GM12878 (cell line): Measurements from ENCODE around the gene CNTLN. TPM values are rescaled to one million over a fixed set of nuclear protein-coding genes. Genes with fewer than 3 reads are reported as not detected.

Experiments used
- ATAC-seq: fragments of 200-7000 bp; cut with Tn5 transposase; 3 replicates; pipeline ENCODE4 v1.9.1; 2020; ENCODE audit warnings: mild to moderate bottlenecking, moderate library complexity
- BruUV-seq: library from RNA; stranded (reverse); fragments of 400-500 nt; replicated peaks from 2 replicates; lab custom pipeline; 2021; lab: Mats Ljungman, UMichigan
- CTCF ChIA-PET: fragments of 300-600 bp; sonication (Branson Sonifier 250); formaldehyde crosslinking; extraction: SDS; loops from one replicate; lab custom pipeline; 2021; ENCODE audit warnings: inconsistent platforms; lab: Yijun Ruan, JAX
- POLR2A ChIA-PET: fragments of 350-600 bp; formaldehyde crosslinking; extraction: SDS; loops from one replicate; lab custom pipeline; 2021; ENCODE audit warnings: inconsistent platforms; lab: Charles Lee
- RAD21 ChIA-PET: fragments of 300-600 bp; sonication (Branson Sonifier 250); formaldehyde crosslinking; loops from one replicate; lab custom pipeline; 2023; ENCODE audit warnings: antibody characterized with exemption; ENCODE audit not compliant: unreplicated experiment; lab: Charles Lee
- SMC1A ChIA-PET: fragments of 300-600 bp; sonication (Branson Sonifier 250); formaldehyde crosslinking; loops from one replicate; lab custom pipeline; 2023; ENCODE audit not compliant: unreplicated experiment, uncharacterized antibody; lab: Charles Lee
- DNase-seq: peaks from one replicate; pipeline ENCODE4 v3.0.0-alpha.2; 2011; ENCODE audit warnings: low read depth, low spot score
- FAIRE-seq: peaks from 3 replicates; lab custom pipeline; 2011; peaks lifted over from hg19 to GRCh38; lab: Jason Lieb, UNC
- H2AFZ ChIP-seq: 2 replicates; pipeline ENCODE4 v1.6.0; 2011; ENCODE audit warnings: low read depth, low read length, control low read depth; ENCODE audit not compliant: control insufficient read depth
- H3K27ac ChIP-seq: 2 replicates; pipeline ENCODE4 v1.5.1; 2011; ENCODE audit warnings: control low read depth; ENCODE audit not compliant: control insufficient read depth, insufficient read depth
- H3K27me3 ChIP-seq, 2 experiments: replicated peaks in 1 of 2; 2 replicates each; pipeline versions ENCODE4 v1.6.0 to v1.6.1; 2011; ENCODE audit warnings: low read length in 1 of 2; ENCODE audit not compliant: control insufficient read depth in 2 of 2, insufficient read depth in 2 of 2
- H3K36me3 ChIP-seq, 2 experiments: 2 replicates each; pipeline ENCODE4 v1.5.1; 2011; ENCODE audit warnings: low read length in 1 of 2; ENCODE audit not compliant: control insufficient read depth in 2 of 2, insufficient read depth in 2 of 2
- H3K4me1 ChIP-seq: 2 replicates; pipeline ENCODE4 v1.6.1; 2011; ENCODE audit warnings: mild to moderate bottlenecking, low read length, moderate library complexity, mixed read lengths; ENCODE audit not compliant: control insufficient read depth, insufficient read depth
- H3K4me2 ChIP-seq: 2 replicates; pipeline ENCODE4 v1.6.0; 2011; ENCODE audit warnings: control low read depth; ENCODE audit not compliant: control insufficient read depth, insufficient read depth
- H3K4me3 ChIP-seq: fragments of 200-600 bp; sonication (generic); 2 replicates; pipeline ENCODE4 v1.5.1; 2016
- H3K79me2 ChIP-seq: 2 replicates; pipeline ENCODE4 v1.6.0; 2011; ENCODE audit warnings: low read length; ENCODE audit not compliant: control insufficient read depth, insufficient read depth
- H3K9ac ChIP-seq: 2 replicates; pipeline ENCODE4 v1.8.0; 2011; ENCODE audit warnings: low read length, control low read depth, mixed read lengths; ENCODE audit not compliant: control insufficient read depth, insufficient read depth
- H3K9me3 ChIP-seq: replicated peaks from 3 replicates; pipeline ENCODE4 v1.5.1; 2011; ENCODE audit warnings: mild to moderate bottlenecking, low read length; ENCODE audit not compliant: control insufficient read depth, insufficient read depth
- H4K20me1 ChIP-seq: 2 replicates; pipeline ENCODE4 v1.6.0; 2011; ENCODE audit not compliant: control insufficient read depth, insufficient read depth
- EP300 ChIP-seq, 2 experiments: fragments of 150-350 bp in 1 of 2; IDR thresholded peaks; 2 replicates each; pipeline ENCODE4 v1.6.1; 2011 to 2012; ENCODE audit warnings: low read depth in 2 of 2, low read length in 2 of 2, borderline replicate concordance in 1 of 2, improper control_type of control experiment in 1 of 2, inconsistent platforms in 1 of 2; ENCODE audit not compliant: control insufficient read depth in 1 of 2
- ETV6 ChIP-seq, 2 experiments: fragments of 450-650 bp in 1 of 2; IDR thresholded peaks in 1 of 2; conservative IDR thresholded peaks in 1 of 2; 2 replicates each; pipeline ENCODE4 v1.6.1; 2014; ENCODE audit warnings: antibody characterized with exemption in 1 of 2, borderline replicate concordance in 1 of 2, low read depth in 1 of 2, mild to moderate bottlenecking in 1 of 2, moderate library complexity in 1 of 2
- MTA2 ChIP-seq: fragments of 450-650 bp; IDR thresholded peaks from 2 replicates; pipeline ENCODE4 v1.6.1; 2016; ENCODE audit warnings: low read depth, mild to moderate bottlenecking, moderate library complexity
- MYC ChIP-seq: IDR thresholded peaks from 2 replicates; pipeline ENCODE4 v1.6.1; 2011; ENCODE audit warnings: mild to moderate bottlenecking, low read length, moderate library complexity, inconsistent platforms; ENCODE audit not compliant: insufficient read depth, insufficient replicate concordance, insufficient read length, severe bottlenecking
- ZZZ3 ChIP-seq: IDR thresholded peaks from 2 replicates; pipeline ENCODE4 v1.6.1; 2011; ENCODE audit warnings: low read depth; ENCODE audit not compliant: control insufficient read depth, insufficient read length
- WGBS: methylation state at CpG from one replicate; pipeline ENCODE4 v1.1.6; 2016; ENCODE audit warnings: low lambda C conversion rate; ENCODE audit not compliant: insufficient replicate concordance, insufficient coverage; ENCODE audit errors: missing lambda C conversion rate; 5-methylcytosine and 5-hydroxymethylcytosine counted together
- in situ Hi-C: fragments of 300-500 bp; cut with MboI; formaldehyde crosslinking; loops from 9 replicates; pipeline ENCODE4 v1.14.3; 2018; ENCODE audit warnings: mixed read lengths
- intact Hi-C: fragments of 100-400 bp; cut with micrococcal nuclease; formaldehyde crosslinking; loops from one replicate; pipeline ENCODE4 v1.14.2; 2022; ENCODE audit not compliant: unreplicated experiment
- polyA plus RNA-seq, 11 experiments: library from polyadenylated mRNA; depleted of rRNA in 4 of 11; unstranded in 6 of 11; stranded (reverse) in 5 of 11; fragments of >200 nt; fragmentation: Nextera tagmentation in 4 of 11; fragmentation: Illumina TruSeq in 1 of 11; extraction: Ambion mirVana in 4 of 11; extraction: Trizol in 1 of 11; gene quantifications; 1 replicate in 1 of 11; 2 replicates in 10 of 11; pipeline versions ENCODE4 v1.2.1 to v1.2.3, GENCODE V29; 2011 to 2016; ENCODE audit warnings: inconsistent platforms in 2 of 11, missing spikeins in 2 of 11, low read depth in 1 of 11
- total RNA-seq, 4 experiments: library from RNA; depleted of rRNA in 3 of 4; stranded (reverse); fragments of >200 nt in 3 of 4; fragmentation: Illumina TruSeq in 1 of 4; extraction: Trizol in 1 of 4; gene quantifications; 2 replicates each; pipeline versions ENCODE4 v1.2.1 to v1.2.3, GENCODE V29; 2013 to 2021
- TF ChIP-seq, protein P1 (sequence below): fragments of 450-650 bp; IDR thresholded peaks from 2 replicates; pipeline ENCODE4 v1.6.1; 2016; ENCODE audit warnings: mild to moderate bottlenecking, moderate library complexity, borderline replicate concordance
- TF ChIP-seq, protein P2 (sequence below): fragments of 450-650 bp; IDR thresholded peaks from 2 replicates; pipeline ENCODE4 v1.6.1; 2014; ENCODE audit warnings: mild to moderate bottlenecking

Gene CNTLN
- total and polyA plus RNA-seq, 10 of the 15 experiments (the other 5 are each of a cell fraction or from before 2014, with no cell fraction given), result 0.01 to 7.0 (median 0.03) TPM; not detected in 4

DNA sequence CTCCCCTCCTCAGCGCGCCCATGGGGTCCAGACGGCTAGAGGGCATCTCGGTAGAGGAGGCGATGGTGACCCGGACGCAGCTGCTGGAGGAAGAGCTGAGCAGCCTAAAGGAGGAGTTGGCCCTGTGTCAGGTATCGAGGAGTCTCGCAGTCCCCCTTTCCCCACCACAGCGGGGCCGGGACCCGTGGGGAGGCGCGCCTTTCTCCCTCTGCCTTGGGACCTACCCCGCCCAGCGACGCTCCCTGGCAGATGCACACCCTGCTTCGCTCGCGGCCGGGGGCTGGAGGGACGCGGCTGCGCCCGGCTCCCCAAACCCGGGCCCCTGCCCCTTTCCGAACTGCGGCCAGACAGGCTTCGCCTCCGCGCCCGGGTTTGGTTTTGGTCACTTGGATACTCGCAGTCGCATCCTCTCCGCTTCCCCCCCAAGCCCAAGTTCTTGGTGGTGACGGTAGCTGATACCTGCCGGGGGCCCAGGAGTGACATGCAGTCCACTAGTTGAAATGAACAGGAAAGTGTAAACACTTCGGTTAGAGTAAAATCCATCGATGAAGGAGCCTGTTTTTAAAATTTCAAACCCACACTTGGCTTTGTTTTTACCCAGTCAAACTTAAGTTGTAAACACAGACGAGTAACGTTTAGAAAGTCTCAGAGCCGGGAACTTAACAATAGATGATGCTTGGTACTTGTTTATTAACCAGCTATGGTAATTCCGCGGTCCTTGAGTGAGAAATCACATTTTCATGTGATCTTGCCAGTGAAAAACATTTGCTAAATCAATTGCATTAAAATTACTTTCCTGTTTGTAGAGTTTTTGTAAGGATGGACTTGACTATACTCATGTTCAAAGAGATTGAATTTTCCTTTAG is 688 bp downstream of the CNTLN start:
- ChIA-PET SMC1A (no interaction called here), RAD21 (no interaction called here), POLR2A (no interaction called here), CTCF (interaction anchor here (1.5 kb wide), 1 partner anchor 19 kb away, joined by 4 read pairs; no protein-coding TSS in a partner anchor)
- Histone ChIP-seq H3K4me1 (no peaks in the 10 kb centered on the region), H3K79me2 (no peaks in the 10 kb centered on the region), H3K4me2 (no peak overlapping the region), H3K27me3 (no peaks in the 10 kb centered on the region), H3K27ac (no peak overlapping the region)
- intact Hi-C loops, result no loop called here
- FAIRE-seq, result no peak
- in situ Hi-C loops, result no loop called here
- BruUV-seq, result no TSS peak
- TF ChIP-seq, protein P1, sequence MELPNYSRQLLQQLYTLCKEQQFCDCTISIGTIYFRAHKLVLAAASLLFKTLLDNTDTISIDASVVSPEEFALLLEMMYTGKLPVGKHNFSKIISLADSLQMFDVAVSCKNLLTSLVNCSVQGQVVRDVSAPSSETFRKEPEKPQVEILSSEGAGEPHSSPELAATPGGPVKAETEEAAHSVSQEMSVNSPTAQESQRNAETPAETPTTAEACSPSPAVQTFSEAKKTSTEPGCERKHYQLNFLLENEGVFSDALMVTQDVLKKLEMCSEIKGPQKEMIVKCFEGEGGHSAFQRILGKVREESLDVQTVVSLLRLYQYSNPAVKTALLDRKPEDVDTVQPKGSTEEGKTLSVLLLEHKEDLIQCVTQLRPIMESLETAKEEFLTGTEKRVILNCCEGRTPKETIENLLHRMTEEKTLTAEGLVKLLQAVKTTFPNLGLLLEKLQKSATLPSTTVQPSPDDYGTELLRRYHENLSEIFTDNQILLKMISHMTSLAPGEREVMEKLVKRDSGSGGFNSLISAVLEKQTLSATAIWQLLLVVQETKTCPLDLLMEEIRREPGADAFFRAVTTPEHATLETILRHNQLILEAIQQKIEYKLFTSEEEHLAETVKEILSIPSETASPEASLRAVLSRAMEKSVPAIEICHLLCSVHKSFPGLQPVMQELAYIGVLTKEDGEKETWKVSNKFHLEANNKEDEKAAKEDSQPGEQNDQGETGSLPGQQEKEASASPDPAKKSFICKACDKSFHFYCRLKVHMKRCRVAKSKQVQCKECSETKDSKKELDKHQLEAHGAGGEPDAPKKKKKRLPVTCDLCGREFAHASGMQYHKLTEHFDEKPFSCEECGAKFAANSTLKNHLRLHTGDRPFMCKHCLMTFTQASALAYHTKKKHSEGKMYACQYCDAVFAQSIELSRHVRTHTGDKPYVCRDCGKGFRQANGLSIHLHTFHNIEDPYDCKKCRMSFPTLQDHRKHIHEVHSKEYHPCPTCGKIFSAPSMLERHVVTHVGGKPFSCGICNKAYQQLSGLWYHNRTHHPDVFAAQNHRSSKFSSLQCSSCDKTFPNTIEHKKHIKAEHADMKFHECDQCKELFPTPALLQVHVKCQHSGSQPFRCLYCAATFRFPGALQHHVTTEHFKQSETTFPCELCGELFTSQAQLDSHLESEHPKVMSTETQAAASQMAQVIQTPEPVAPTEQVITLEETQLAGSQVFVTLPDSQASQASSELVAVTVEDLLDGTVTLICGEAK, result no peak
- TF ChIP-seq MYC (no peak), MTA2 (no peak), ZZZ3 (no peak), EP300 (IDR thresholded peaks at IDR 0.05; ENCODE audit: borderline replicate concordance in 1 of 2, control insufficient read depth in 1 of 2, low read depth in 2 of 2, low read length in 2 of 2) (no peak), ETV6 (conservative IDR thresholded peaks at IDR 0.05 in 1 of 2, IDR thresholded peaks at IDR 0.05 in 1 of 2; ENCODE audit: borderline replicate concordance in 1 of 2, low read depth in 1 of 2) (no peak)
- TF ChIP-seq, protein P2, sequence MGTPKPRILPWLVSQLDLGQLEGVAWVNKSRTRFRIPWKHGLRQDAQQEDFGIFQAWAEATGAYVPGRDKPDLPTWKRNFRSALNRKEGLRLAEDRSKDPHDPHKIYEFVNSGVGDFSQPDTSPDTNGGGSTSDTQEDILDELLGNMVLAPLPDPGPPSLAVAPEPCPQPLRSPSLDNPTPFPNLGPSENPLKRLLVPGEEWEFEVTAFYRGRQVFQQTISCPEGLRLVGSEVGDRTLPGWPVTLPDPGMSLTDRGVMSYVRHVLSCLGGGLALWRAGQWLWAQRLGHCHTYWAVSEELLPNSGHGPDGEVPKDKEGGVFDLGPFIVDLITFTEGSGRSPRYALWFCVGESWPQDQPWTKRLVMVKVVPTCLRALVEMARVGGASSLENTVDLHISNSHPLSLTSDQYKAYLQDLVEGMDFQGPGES, result no peak
- TF ChIP-seq, all 136 proteins: peak for 0
- 53% methylated on average over 37 of the region's 44 CpGs for WGBS
- no peaks in the 10 kb centered on the region for H3K36me3 ChIP-seq
- no peaks in the 10 kb centered on the region for H4K20me1 ChIP-seq
- ATAC-seq (peak; percentile 49), DNase-seq (no peak)
- no peak overlapping the region for H2AFZ ChIP-seq
- H3K9ac ChIP-seq, result no peak overlapping the region
- no peaks in the 10 kb centered on the region; the same call in 2 of the 3 replicates for H3K9me3 ChIP-seq
- no peak overlapping the region for H3K4me3 ChIP-seq
